ENCODE results near the gene ANKRD11.

GRCh38 chr16:89491974-89492687 is 1.8 kb upstream of the ANKRD11 start:
- TF ChIP-seq POLR2AphosphoS5 (IDR thresholded peaks at IDR 0.05; ENCODE audit: low read depth, low read length) (no peak), POLR2A (IDR thresholded peaks at IDR 0.05; ENCODE audit: low read depth, low read length) (no peak), TAF1 (IDR thresholded peaks at IDR 0.05; ENCODE audit: low read depth, low read length) (no peak), SPI1 (IDR thresholded peaks at IDR 0.05; ENCODE audit: low read depth, low read length) (no peak), PAX5 (IDR thresholded peaks at IDR 0.05; ENCODE audit: insufficient read depth, low read length, severe bottlenecking) (no peak)
